Ectodermal cell (in vitro differentiated cells): Measurements from ENCODE around the gene LRP1B.

ENCODE experiments used
- H3K27ac ChIP-seq: 2 replicates; pipeline ENCODE4 v1.7.0; 2013; ENCODE audit warnings: mild to moderate bottlenecking, low read depth, low read length; ENCODE audit not compliant: insufficient read depth, poor library complexity, severe bottlenecking
- H3K27me3 ChIP-seq: 2 replicates; pipeline ENCODE4 v1.7.0; 2013; ENCODE audit warnings: mild to moderate bottlenecking, low read length; ENCODE audit not compliant: insufficient read depth, control insufficient read depth, poor library complexity, severe bottlenecking
- H3K36me3 ChIP-seq: one replicate; pipeline ENCODE4 v1.7.0; 2013; ENCODE audit warnings: low read length; ENCODE audit not compliant: control insufficient read depth, insufficient read depth
- H3K4me1 ChIP-seq: one replicate; pipeline ENCODE4 v1.7.0; 2013; ENCODE audit warnings: low read length; ENCODE audit not compliant: control insufficient read depth, insufficient read depth
- H3K4me3 ChIP-seq: 2 replicates; pipeline ENCODE4 v1.7.0; 2013; ENCODE audit warnings: low read depth, low read length, control low read depth; ENCODE audit not compliant: insufficient read depth
- H3K9me3 ChIP-seq: 2 replicates; pipeline ENCODE4 v1.7.0; 2013; ENCODE audit warnings: mild to moderate bottlenecking, low read length, moderate library complexity; ENCODE audit not compliant: control insufficient read depth
- WGBS, 2 experiments: methylation state at CpG; one replicate each; pipeline ENCODE4 v1.1.7; 2013; ENCODE audit warnings: missing lambda C conversion rate in 2 of 2; 5-methylcytosine and 5-hydroxymethylcytosine counted together

LRP1B gene

DNA sequence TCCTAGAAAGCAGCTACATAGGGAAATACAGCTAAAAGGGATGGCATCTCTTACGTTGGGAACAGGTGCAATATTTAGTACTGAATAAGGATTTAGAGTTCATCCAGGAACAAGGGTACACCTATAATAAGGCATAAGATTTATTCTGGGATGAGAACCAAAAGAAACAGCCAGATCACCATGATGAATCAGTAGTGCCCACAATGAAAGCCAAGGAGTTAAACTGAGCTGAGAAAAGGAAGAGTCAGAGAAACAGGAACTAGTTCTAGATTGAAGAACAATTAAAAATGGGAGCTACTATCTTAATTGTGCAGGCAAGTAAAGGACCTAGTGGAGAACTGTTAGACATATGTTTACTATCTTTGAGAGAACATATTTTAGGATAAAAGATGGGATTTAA, 692.3 kb downstream of the LRP1B start:
- H3K27me3 ChIP-seq: no peaks in the 10 kb centered on the region
- no peaks in the 10 kb centered on the region for H3K9me3 ChIP-seq
- H3K4me1 ChIP-seq: no peaks in the 10 kb centered on the region
- H3K4me3 ChIP-seq: no peak overlapping the region
- H3K36me3 ChIP-seq: no peaks in the 10 kb centered on the region
- 92 to 100% methylated on average over 1 of the region's 1 CpG for WGBS, 2 experiments
- H3K27ac ChIP-seq: no peak overlapping the region

DNA sequence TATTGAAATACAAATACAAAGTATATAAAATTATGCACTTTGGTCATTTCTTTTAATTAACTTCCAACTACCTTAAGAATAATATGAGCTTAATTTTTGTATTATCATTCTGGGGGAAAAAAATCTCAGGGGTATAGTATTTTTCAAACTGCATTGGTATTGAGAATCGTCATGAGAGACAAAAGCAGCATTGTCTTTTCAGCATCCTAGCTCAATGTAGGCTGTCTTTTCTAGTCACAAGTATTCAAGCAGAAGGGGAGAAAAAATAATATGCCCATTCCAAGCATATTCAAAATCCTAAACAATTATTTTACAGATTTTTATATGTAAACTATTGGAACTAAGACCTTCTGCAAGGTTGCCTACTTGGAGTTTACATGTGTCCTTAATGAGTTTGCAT, 693.3 kb downstream of the LRP1B start:
- no peak overlapping the region for H3K27ac ChIP-seq
- H3K27me3 ChIP-seq: no peaks in the 10 kb centered on the region
- 88 to 95% methylated on average over 1 of the region's 1 CpG for WGBS, 2 experiments
- H3K4me3 ChIP-seq: no peak overlapping the region
- H3K36me3 ChIP-seq: no peaks in the 10 kb centered on the region
- no peaks in the 10 kb centered on the region for H3K9me3 ChIP-seq
- H3K4me1 ChIP-seq: no peaks in the 10 kb centered on the region

DNA sequence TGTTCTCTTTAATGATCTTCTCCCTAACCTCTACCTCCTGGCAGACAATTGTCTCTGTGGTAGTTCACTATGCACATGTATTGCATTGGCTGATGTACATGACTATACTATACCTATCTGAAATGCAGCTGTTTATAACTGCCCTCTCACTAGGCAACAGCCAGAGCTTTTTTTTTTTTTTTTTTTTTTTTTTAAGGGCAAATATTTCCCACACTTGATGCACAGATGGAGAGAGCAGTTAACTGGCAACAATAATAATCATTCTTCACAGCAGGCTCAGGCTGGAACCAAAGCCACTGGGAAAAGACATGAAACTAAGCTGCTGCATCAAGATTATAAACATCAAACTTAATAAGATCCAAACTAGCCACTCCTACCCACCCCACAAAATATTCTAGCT, 707.7 kb downstream of the LRP1B start:
- Histone ChIP-seq H3K36me3 (no peaks in the 10 kb centered on the region), H3K27ac (no peak overlapping the region), H3K9me3 (no peaks in the 10 kb centered on the region), H3K4me1 (no peaks in the 10 kb centered on the region), H3K4me3 (no peak overlapping the region), H3K27me3 (no peaks in the 10 kb centered on the region)

DNA sequence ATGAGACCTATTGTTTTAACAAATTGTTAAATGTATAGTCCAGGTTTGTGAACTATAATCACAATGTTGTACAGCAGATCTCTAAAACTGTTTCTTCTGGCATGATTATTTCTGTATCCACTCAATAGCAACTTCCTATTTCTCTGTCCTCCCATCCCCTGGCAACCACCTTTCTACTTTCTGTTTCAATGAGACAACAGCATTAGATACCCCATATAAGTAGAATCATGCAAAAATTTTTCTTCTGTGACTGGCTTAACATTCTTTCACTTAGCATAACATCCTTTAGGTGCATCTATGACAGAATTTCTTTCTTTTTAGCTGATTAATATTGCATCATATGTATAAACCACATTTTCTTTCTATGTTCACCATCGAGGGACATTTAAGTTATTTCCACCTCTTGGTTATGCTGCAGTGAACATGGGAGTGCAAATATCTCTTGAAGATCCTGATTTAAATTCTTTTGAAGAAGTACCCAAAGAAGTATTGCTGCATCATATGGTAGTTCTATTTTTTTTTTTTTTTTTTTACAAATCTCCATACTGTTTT, 713.5 kb downstream of the LRP1B start:
- Histone ChIP-seq H3K36me3 (no peaks in the 10 kb centered on the region), H3K9me3 (no peaks in the 10 kb centered on the region), H3K4me3 (no peak overlapping the region), H3K27me3 (no peaks in the 10 kb centered on the region), H3K4me1 (no peaks in the 10 kb centered on the region), H3K27ac (no peak overlapping the region)
- 86 to 100% methylated on average over 1 of the region's 1 CpG for WGBS, 2 experiments

DNA sequence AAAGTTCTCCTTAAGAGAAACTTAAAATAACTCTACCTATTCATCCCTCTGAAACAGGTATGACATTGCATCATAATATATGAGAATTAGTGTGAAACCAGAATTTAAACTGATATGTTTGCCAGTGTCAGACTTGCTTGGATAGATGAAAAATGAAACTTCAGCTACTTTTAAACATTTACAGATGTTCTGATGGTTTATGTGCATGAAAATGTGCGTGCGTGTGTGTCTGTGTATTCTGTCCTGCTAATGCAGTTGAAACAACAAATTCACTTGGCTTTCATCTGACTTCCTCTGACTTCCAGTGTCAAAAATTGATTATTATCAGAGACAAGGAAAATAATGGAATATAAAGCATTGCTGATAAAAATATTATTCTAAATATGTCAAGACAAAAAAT, 719.4 kb downstream of the LRP1B start:
- WGBS, 2 experiments: 98 to 100% methylated on average over 2 of the region's 2 CpGs
- H3K4me1 ChIP-seq: no peaks in the 10 kb centered on the region
- no peak overlapping the region for H3K4me3 ChIP-seq
- H3K36me3 ChIP-seq: no peaks in the 10 kb centered on the region
- no peaks in the 10 kb centered on the region for H3K9me3 ChIP-seq
- H3K27ac ChIP-seq: no peak overlapping the region
- H3K27me3 ChIP-seq: no peaks in the 10 kb centered on the region

DNA sequence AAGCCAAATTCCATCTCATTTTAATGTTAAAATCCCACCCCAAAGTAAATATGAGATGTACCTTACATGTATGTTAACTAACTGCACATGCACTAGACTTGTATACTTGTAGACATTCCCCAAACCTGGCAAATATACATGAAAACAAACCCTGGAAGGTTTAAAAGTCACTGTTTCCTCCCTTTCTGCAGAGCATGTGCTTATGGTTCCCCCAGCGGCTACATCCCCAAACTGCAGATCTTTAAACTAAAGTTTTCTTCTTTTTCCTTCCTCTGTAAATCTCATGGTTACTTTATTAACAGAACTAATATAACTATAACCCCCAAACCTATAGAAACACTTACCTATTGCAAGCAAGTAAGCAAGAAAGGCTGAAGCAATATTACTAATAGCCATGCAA, 731.5 kb downstream of the LRP1B start:
- Histone ChIP-seq H3K4me3 (no peak overlapping the region), H3K27ac (no peak overlapping the region), H3K36me3 (no peaks in the 10 kb centered on the region), H3K27me3 (no peaks in the 10 kb centered on the region), H3K4me1 (no peaks in the 10 kb centered on the region), H3K9me3 (no peaks in the 10 kb centered on the region)
- WGBS, 2 experiments: 12 to 21% methylated on average over 1 of the region's 1 CpG

DNA sequence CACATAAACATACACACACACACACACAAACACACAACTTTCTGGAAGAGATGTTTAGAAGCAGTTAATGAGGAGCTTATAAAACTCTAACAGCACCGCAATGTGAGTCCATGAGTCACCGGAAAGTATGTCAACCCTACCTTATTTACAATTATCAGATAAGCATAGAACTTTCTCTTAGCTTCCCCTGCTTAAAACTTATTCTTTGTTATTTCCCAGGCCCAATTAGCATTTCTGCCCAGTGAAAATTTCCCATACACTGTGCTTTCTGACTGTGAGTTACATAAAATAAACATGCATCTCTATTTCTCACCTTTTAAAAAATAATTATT, 737.6 kb downstream of the LRP1B start:
- Histone ChIP-seq H3K27ac (no peak overlapping the region), H3K27me3 (no peaks in the 10 kb centered on the region), H3K36me3 (no peaks in the 10 kb centered on the region), H3K9me3 (no peaks in the 10 kb centered on the region), H3K4me1 (no peaks in the 10 kb centered on the region), H3K4me3 (no peak overlapping the region)
- 98 to 100% methylated on average over 2 of the region's 2 CpGs for WGBS, 2 experiments

DNA sequence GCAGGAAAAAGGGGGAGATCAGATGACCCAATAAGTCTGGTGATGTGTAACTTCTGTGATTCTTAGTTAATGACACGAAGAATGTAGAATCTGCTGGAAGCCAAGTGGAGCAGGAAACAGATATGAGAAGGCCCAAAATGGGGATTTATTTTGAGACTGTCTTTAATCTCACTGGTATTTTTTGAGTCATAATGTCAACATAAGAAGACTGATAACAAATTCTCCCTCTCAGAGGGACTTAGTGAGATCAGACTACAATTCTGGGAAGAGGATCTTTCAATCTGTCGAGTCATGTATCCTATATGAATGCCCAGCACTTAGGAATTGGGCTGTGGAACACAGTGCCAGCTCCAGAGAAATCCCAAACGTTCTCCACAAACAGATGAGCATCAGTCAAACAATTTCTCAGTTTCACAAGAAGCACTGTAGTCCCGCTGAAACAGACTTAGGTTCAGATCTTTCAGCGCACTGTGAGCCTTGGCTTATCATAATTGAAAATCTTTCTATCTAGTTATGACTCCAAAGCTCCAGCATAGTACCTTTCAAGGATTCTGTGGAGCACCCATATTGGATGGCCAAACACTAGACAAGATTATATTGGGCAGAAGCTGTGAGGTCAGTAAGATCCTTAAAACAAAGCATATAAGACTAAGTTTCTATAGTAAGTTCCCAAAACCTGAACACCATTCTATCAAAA, 738.2 kb downstream of the LRP1B start:
- 93 to 97% methylated on average over 5 of the region's 5 CpGs for WGBS, 2 experiments
- no peak overlapping the region for H3K27ac ChIP-seq
- H3K27me3 ChIP-seq: no peaks in the 10 kb centered on the region

DNA sequence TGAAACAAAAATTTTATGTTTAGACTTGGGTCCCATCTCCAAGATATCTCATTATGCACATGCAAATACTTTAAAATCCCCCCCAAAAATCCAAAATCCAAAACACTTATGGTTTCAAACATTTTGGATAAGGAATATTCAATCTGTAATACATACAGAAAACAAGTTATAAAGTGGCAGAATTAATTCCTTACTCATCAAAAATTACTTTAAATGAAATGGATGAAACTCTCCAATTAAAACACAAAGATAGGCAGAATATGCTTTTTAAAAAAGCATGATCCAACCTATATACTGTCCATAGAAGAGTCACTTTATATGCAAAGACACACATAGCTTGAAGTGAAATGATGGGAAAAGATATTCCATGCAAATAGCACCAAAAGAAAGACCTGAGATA, 744.6 kb downstream of the LRP1B start:
- Histone ChIP-seq H3K4me3 (no peak overlapping the region), H3K36me3 (no peaks in the 10 kb centered on the region), H3K27me3 (no peaks in the 10 kb centered on the region), H3K4me1 (no peaks in the 10 kb centered on the region), H3K27ac (no peak overlapping the region), H3K9me3 (no peaks in the 10 kb centered on the region)

More for the DNA sequence above, 738.2 kb downstream of the LRP1B start:
- no peaks in the 10 kb centered on the region for H3K9me3 ChIP-seq
- no peaks in the 10 kb centered on the region for H3K36me3 ChIP-seq
- no peaks in the 10 kb centered on the region for H3K4me1 ChIP-seq
- H3K4me3 ChIP-seq: no peak overlapping the region

DNA sequence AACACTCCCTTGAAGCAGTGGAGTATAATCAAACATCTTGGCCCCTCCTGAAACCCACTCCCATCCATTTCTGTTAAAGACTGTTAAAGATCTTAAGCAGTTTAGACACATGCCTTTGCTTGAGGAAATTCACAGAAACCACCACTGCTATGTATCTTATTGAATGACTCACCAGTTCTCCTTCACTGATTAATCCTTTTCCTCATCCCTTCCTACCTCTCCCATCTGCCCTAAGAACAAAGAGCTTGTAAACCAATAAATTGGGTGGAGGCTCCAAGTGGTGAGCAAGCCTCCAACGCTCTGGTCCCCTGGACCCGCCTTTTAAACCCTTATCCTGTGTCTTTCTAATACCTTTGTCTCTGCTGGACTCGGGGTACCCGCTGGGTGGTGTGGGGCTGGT, 746.1 kb downstream of the LRP1B start:
- no peaks in the 10 kb centered on the region for H3K9me3 ChIP-seq
- H3K4me1 ChIP-seq: no peaks in the 10 kb centered on the region
- no peak overlapping the region for H3K4me3 ChIP-seq
- no peak overlapping the region for H3K27ac ChIP-seq
- H3K27me3 ChIP-seq: no peaks in the 10 kb centered on the region
- WGBS, 2 experiments: 74 to 76% methylated on average over 4 of the region's 4 CpGs
- no peaks in the 10 kb centered on the region for H3K36me3 ChIP-seq

DNA sequence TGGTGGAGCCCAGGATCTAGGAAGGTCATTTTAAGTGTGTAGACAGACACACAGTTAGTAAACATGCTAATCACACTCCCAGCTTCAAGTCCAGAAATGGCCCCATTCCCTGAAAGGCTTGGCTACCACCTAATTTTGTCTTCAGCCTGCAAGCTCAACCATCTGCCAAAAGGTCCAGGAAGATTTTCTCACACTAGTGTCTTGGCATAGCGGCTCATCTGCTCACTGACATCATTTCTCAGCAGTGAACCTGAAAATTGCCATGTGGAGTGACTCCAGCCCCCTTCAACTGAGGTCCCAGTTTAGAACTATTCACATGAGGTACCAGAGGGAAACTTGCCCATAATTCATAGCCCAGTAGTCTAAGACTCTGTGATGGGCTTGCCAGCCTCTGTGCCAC, 748.9 kb downstream of the LRP1B start:
- Histone ChIP-seq H3K4me3 (no peak overlapping the region), H3K27me3 (no peaks in the 10 kb centered on the region), H3K9me3 (no peaks in the 10 kb centered on the region), H3K4me1 (no peaks in the 10 kb centered on the region), H3K36me3 (no peaks in the 10 kb centered on the region), H3K27ac (no peak overlapping the region)
- 92 to 93% methylated on average over 1 of the region's 1 CpG for WGBS, 2 experiments
